A673 (cell line): ENCODE results near the gene KRTAP9-3.
"Not testable (repeated sequence)": the region's sequence is repeated elsewhere in the genome, so short reads cannot be mapped to it uniquely, and the experiment has no call there.

Experiments used
- EZH2 ChIP-seq: fragments of 200-600 bp; sonication (generic); IDR thresholded peaks from 2 replicates; pipeline ENCODE4 v1.6.1; 2017; ENCODE audit warnings: borderline replicate concordance, low read depth, mild to moderate bottlenecking, mixed read lengths, antibody characterized with exemption, low read length; ENCODE audit not compliant: poor library complexity, severe bottlenecking
- TF ChIP-seq, protein P1 (sequence below): fragments of 300-800, 200-600 bp; sonication (generic); conservative IDR thresholded peaks from 2 replicates; pipeline ENCODE4 v1.5.1; 2017; ENCODE audit warnings: low read depth, mild to moderate bottlenecking, antibody characterized with exemption, low read length, moderate library complexity, mixed read lengths

DNA sequence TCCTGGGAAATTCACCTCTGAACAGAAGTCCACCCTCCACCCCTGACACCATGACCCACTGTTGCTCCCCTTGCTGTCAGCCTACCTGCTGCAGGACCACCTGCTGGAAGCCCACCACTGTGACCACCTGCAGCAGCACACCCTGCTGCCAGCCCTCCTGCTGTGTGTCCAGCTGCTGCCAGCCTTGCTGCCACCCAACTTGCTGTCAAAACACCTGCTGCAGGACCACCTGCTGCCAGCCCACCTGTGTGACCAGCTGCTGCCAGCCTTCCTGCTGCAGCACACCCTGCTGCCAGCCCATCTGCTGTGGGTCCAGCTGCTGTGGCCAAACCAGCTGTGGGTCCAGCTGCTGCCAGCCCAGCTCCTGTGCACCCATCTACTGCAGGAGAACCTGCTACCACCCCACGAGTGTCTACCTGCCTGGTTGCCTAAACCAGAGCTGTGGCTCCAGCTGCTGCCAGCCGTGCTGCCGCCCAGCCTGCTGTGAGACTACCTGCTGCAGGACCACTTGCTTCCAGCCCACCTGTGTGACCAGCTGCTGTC lies 43.5 kb downstream of the KRTAP9-3 start, which contains the start of gene KRTAP9-7:
- TF ChIP-seq, protein P1, sequence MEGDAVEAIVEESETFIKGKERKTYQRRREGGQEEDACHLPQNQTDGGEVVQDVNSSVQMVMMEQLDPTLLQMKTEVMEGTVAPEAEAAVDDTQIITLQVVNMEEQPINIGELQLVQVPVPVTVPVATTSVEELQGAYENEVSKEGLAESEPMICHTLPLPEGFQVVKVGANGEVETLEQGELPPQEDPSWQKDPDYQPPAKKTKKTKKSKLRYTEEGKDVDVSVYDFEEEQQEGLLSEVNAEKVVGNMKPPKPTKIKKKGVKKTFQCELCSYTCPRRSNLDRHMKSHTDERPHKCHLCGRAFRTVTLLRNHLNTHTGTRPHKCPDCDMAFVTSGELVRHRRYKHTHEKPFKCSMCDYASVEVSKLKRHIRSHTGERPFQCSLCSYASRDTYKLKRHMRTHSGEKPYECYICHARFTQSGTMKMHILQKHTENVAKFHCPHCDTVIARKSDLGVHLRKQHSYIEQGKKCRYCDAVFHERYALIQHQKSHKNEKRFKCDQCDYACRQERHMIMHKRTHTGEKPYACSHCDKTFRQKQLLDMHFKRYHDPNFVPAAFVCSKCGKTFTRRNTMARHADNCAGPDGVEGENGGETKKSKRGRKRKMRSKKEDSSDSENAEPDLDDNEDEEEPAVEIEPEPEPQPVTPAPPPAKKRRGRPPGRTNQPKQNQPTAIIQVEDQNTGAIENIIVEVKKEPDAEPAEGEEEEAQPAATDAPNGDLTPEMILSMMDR, result not testable (repeated sequence)
- TF ChIP-seq EZH2, result not testable (repeated sequence)
